H1 (cell line): ENCODE data around the gene ACTR2. TPM values are rescaled to one million over a fixed set of nuclear protein-coding genes. Genes with fewer than 3 reads are reported as not detected.

Experiments
- CTCF ChIA-PET: fragments of 300-600 bp; sonication (Branson Sonifier 250); formaldehyde crosslinking; loops from one replicate; lab custom pipeline; 2021; ENCODE audit not compliant: partially characterized antibody; lab: Charles Lee
- POLR2A ChIA-PET: fragments of 300-600 bp; sonication (Branson Sonifier 250); formaldehyde crosslinking; loops from one replicate; lab custom pipeline; 2021; ENCODE audit warnings: inconsistent platforms; ENCODE audit not compliant: partially characterized antibody; lab: Charles Lee
- DNase-seq, 2 experiments: peaks; one replicate each; pipeline versions ENCODE4 v3.0.0 to v3.0.0-alpha.2; 2010 to 2022; ENCODE audit warnings: low spot score in 2 of 2, low read depth in 1 of 2, mixed read lengths in 1 of 2
- FAIRE-seq: peaks from 2 replicates; lab custom pipeline; 2011; peaks lifted over from hg19 to GRCh38; lab: Jason Lieb, UNC
- H2AFZ ChIP-seq: 2 replicates; pipeline ENCODE4 v1.8.1; 2012; ENCODE audit warnings: low read length, inconsistent platforms
- H2AK5ac ChIP-seq: 2 replicates; pipeline ENCODE4 v1.6.1; 2013; ENCODE audit warnings: low read depth, low read length
- H2BK120ac ChIP-seq: replicated peaks from 2 replicates; pipeline ENCODE3; 2013; ENCODE audit warnings: low read depth, low read length, inconsistent platforms
- H2BK12ac ChIP-seq: 2 replicates; pipeline ENCODE4 v1.6.1; 2013; ENCODE audit warnings: low read depth, low read length
- H2BK15ac ChIP-seq: 2 replicates; pipeline ENCODE4 v1.6.1; 2013; ENCODE audit warnings: low read length
- H2BK20ac ChIP-seq: 2 replicates; pipeline ENCODE4 v1.6.1; 2013; ENCODE audit warnings: low read length
- H2BK5ac ChIP-seq: 2 replicates; pipeline ENCODE4 v1.6.1; 2013; ENCODE audit warnings: low read depth, low read length
- H3K14ac ChIP-seq: 2 replicates; pipeline ENCODE4 v1.6.1; 2013; ENCODE audit warnings: inconsistent platforms; ENCODE audit not compliant: insufficient read length
- H3K18ac ChIP-seq: 2 replicates; pipeline ENCODE4 v1.6.1; 2013; ENCODE audit warnings: low read length; ENCODE audit errors: extremely low read depth
- H3K23ac ChIP-seq: 2 replicates; pipeline ENCODE4 v1.6.1; 2013; ENCODE audit warnings: inconsistent platforms; ENCODE audit not compliant: insufficient read length
- H3K23me2 ChIP-seq: 2 replicates; pipeline ENCODE4 v1.6.1; 2013; ENCODE audit warnings: low read depth, low read length
- H3K27ac ChIP-seq: 2 replicates; pipeline ENCODE4 v1.6.1; 2011; ENCODE audit warnings: low read depth, low read length, inconsistent platforms
- H3K27me3 ChIP-seq, 4 experiments: replicated peaks in 1 of 4; 1 replicate in 1 of 4; 2 replicates in 3 of 4; pipeline versions ENCODE4 v1.6.1 to v1.8.1; 2011 to 2013; ENCODE audit warnings: low read length in 3 of 4, mild to moderate bottlenecking in 3 of 4, inconsistent platforms in 2 of 4, mixed read lengths in 2 of 4, moderate library complexity in 1 of 4; ENCODE audit not compliant: control insufficient read depth in 3 of 4, insufficient read depth in 3 of 4; ENCODE audit errors: extremely low read depth in 1 of 4
- H3K36me3 ChIP-seq, 4 experiments: 2 replicates each; pipeline versions ENCODE4 v1.6.1 to v1.8.1; 2011 to 2013; ENCODE audit warnings: mild to moderate bottlenecking in 4 of 4, low read length in 3 of 4, moderate library complexity in 2 of 4, control low read depth in 1 of 4, inconsistent platforms in 1 of 4; ENCODE audit not compliant: insufficient read depth in 4 of 4, control insufficient read depth in 2 of 4
- H3K4ac ChIP-seq: replicated peaks from 2 replicates; pipeline ENCODE3; 2013; ENCODE audit warnings: low read length, low read depth, mixed read lengths, inconsistent platforms; ENCODE audit not compliant: insufficient read length
- H3K4me1 ChIP-seq, 4 experiments: replicated peaks in 1 of 4; 1 replicate in 1 of 4; 2 replicates in 3 of 4; pipeline versions ENCODE4 v1.6.1 to v1.8.1; 2011 to 2013; ENCODE audit warnings: low read length in 3 of 4, inconsistent platforms in 2 of 4, mixed read lengths in 1 of 4; ENCODE audit not compliant: insufficient read depth in 4 of 4, control insufficient read depth in 3 of 4
- H3K4me2 ChIP-seq, 2 experiments: 2 replicates each; pipeline versions ENCODE4 v1.6.1 to v1.8.1; 2011 to 2013; ENCODE audit warnings: low read depth in 2 of 2, low read length in 2 of 2, control low read depth in 1 of 2, inconsistent platforms in 1 of 2, mild to moderate bottlenecking in 1 of 2; ENCODE audit not compliant: insufficient read depth in 1 of 2
- H3K4me3 ChIP-seq, 4 experiments: fragments of 200-600, 300-600 bp in 1 of 4; sonication (generic), shearing (Covaris generic), sonication (Bioruptor Twin) in 1 of 4; 2 replicates each; pipeline versions ENCODE4 v1.5.1 to v1.8.1; 2011 to 2016; ENCODE audit warnings: low read length in 4 of 4, low read depth in 3 of 4, control low read depth in 2 of 4, inconsistent platforms in 2 of 4, mild to moderate bottlenecking in 2 of 4, mixed read lengths in 1 of 4, moderate library complexity in 1 of 4; ENCODE audit not compliant: insufficient read depth in 2 of 4; ENCODE audit errors: extremely low read depth in 1 of 4
- H3K56ac ChIP-seq: replicated peaks from 2 replicates; pipeline ENCODE3; 2013; ENCODE audit warnings: low read depth, mild to moderate bottlenecking, mixed read lengths, low read length, inconsistent platforms; ENCODE audit not compliant: insufficient read length
- H3K79me1 ChIP-seq: 2 replicates; pipeline ENCODE4 v1.6.1; 2013; ENCODE audit warnings: low read depth, low read length, control low read depth
- H3K79me2 ChIP-seq, 2 experiments: 2 replicates each; pipeline versions ENCODE4 v1.6.1 to v1.8.1; 2012 to 2013; ENCODE audit warnings: low read length in 2 of 2, mild to moderate bottlenecking in 2 of 2, inconsistent platforms in 1 of 2; ENCODE audit not compliant: insufficient read depth in 2 of 2, control insufficient read depth in 1 of 2
- H3K9ac ChIP-seq, 4 experiments: replicated peaks in 1 of 4; 1 replicate in 1 of 4; 2 replicates in 3 of 4; pipeline versions ENCODE4 v1.6.1 to v1.8.1; 2011 to 2013; ENCODE audit warnings: low read depth in 3 of 4, low read length in 3 of 4, control low read depth in 2 of 4, mild to moderate bottlenecking in 2 of 4, moderate library complexity in 2 of 4, inconsistent platforms in 1 of 4; ENCODE audit errors: extremely low read depth in 1 of 4
- H3K9me3 ChIP-seq, 2 experiments: 2 replicates each; pipeline versions ENCODE4 v1.6.1 to v1.8.1; 2012 to 2013; ENCODE audit warnings: mild to moderate bottlenecking in 2 of 2, moderate library complexity in 2 of 2, control low read depth in 1 of 2, inconsistent platforms in 1 of 2, low read depth in 1 of 2, low read length in 1 of 2, mixed read lengths in 1 of 2; ENCODE audit not compliant: insufficient read depth in 2 of 2
- H4K20me1 ChIP-seq, 2 experiments: replicated peaks in 1 of 2; 2 replicates each; pipeline versions ENCODE3 to v1.8.1; 2011 to 2013; ENCODE audit warnings: inconsistent platforms in 2 of 2, low read length in 2 of 2, mild to moderate bottlenecking in 1 of 2; ENCODE audit not compliant: insufficient read depth in 2 of 2, control insufficient read depth in 1 of 2
- H4K5ac ChIP-seq: 2 replicates; pipeline ENCODE4 v1.6.1; 2013; ENCODE audit warnings: low read length, low read depth, mixed read lengths, inconsistent platforms; ENCODE audit not compliant: insufficient read length
- H4K8ac ChIP-seq: 2 replicates; pipeline ENCODE4 v1.8.0; 2013; ENCODE audit warnings: mild to moderate bottlenecking, moderate library complexity, low read length, inconsistent platforms; ENCODE audit not compliant: insufficient read depth; ENCODE audit errors: extremely low read depth
- H4K91ac ChIP-seq: replicated peaks from 2 replicates; pipeline ENCODE3; 2013; ENCODE audit warnings: low read length, mixed read lengths, inconsistent platforms; ENCODE audit not compliant: insufficient read length
- CHD2 ChIP-seq: IDR thresholded peaks from 2 replicates; pipeline ENCODE4 v1.6.1; 2012; ENCODE audit warnings: low read length, improper control_type of control experiment
- GABPA ChIP-seq: IDR thresholded peaks from 2 replicates; pipeline ENCODE4 v1.6.1; 2011; ENCODE audit warnings: mild to moderate bottlenecking, low read length, moderate library complexity, borderline replicate concordance; ENCODE audit not compliant: insufficient read depth
- HDAC6 ChIP-seq: IDR thresholded peaks from one replicate; pipeline ENCODE4 v1.7.1; 2012; ENCODE audit warnings: low read depth, mild to moderate bottlenecking, inconsistent platforms, low read length, moderate library complexity
- RAD21 ChIP-seq, 2 experiments: IDR thresholded peaks in 1 of 2; conservative IDR thresholded peaks in 1 of 2; 2 replicates each; pipeline ENCODE4 v1.6.1; 2011; ENCODE audit warnings: low read depth in 2 of 2, low read length in 2 of 2, improper control_type of control experiment in 1 of 2, inconsistent platforms in 1 of 2, mild to moderate bottlenecking in 1 of 2, moderate library complexity in 1 of 2
- TEAD4 ChIP-seq: IDR thresholded peaks from 2 replicates; pipeline ENCODE4 v1.6.1; 2012; ENCODE audit warnings: low read depth, low read length, inconsistent platforms, mixed read lengths
- WGBS, 2 experiments: shearing (Covaris generic) in 1 of 2; methylation state at CpG; one replicate each; pipeline versions ENCODE4 v1.1.6 to v1.1.7; 2013 to 2015; ENCODE audit warnings: low lambda C conversion rate in 2 of 2, mixed read lengths in 2 of 2, inconsistent platforms in 1 of 2, low coverage in 1 of 2, missing lambda C conversion rate in 1 of 2; ENCODE audit not compliant: insufficient replicate concordance in 2 of 2, insufficient coverage in 1 of 2, insufficient read length in 1 of 2; ENCODE audit errors: extremely low coverage in 1 of 2, missing lambda C conversion rate in 1 of 2; 5-methylcytosine and 5-hydroxymethylcytosine counted together
- polyA plus RNA-seq, 7 experiments: library from polyadenylated mRNA; depleted of rRNA in 3 of 7; stranded (reverse) in 5 of 7; unstranded in 2 of 7; fragments of >200 nt in 5 of 7; fragments of 200-250 nt in 2 of 7; gene quantifications; 1 replicate in 5 of 7; 2 replicates in 1 of 7; 4 replicates in 1 of 7; pipeline versions ENCODE4 v1.2.1 to v1.2.3, GENCODE V29; 2011 to 2013; ENCODE audit warnings: missing spikeins in 2 of 7, mixed read lengths in 2 of 7
- total RNA-seq: library from RNA; stranded (reverse); fragmentation: NEBNext Ultra II Directional; extraction: Animal tissue kit (Norgen Biotek cat#: 25700); gene quantifications from 2 replicates; pipeline ENCODE4 v1.2.1, GENCODE V29; 2021
- TF ChIP-seq, protein P1 (sequence below): IDR thresholded peaks from 2 replicates; pipeline ENCODE4 v1.6.1; 2012; ENCODE audit warnings: inconsistent platforms
- TF ChIP-seq, protein P2 (sequence below), 3 experiments: IDR thresholded peaks; 1 replicate in 2 of 3; 2 replicates in 1 of 3; pipeline versions ENCODE4 v1.5.1 to v1.6.1; 2011; ENCODE audit warnings: low read length in 3 of 3, mild to moderate bottlenecking in 3 of 3, inconsistent platforms in 2 of 3, low read depth in 1 of 3, moderate library complexity in 1 of 3; ENCODE audit not compliant: insufficient read depth in 1 of 3; ENCODE audit errors: control extremely low read depth in 1 of 3

ACTR2 gene
- total and polyA plus RNA-seq, 2 of the 8 experiments (the other 6 are each of a cell fraction or from before 2014, with no cell fraction given), result 28.3 to 171 TPM

DNA sequence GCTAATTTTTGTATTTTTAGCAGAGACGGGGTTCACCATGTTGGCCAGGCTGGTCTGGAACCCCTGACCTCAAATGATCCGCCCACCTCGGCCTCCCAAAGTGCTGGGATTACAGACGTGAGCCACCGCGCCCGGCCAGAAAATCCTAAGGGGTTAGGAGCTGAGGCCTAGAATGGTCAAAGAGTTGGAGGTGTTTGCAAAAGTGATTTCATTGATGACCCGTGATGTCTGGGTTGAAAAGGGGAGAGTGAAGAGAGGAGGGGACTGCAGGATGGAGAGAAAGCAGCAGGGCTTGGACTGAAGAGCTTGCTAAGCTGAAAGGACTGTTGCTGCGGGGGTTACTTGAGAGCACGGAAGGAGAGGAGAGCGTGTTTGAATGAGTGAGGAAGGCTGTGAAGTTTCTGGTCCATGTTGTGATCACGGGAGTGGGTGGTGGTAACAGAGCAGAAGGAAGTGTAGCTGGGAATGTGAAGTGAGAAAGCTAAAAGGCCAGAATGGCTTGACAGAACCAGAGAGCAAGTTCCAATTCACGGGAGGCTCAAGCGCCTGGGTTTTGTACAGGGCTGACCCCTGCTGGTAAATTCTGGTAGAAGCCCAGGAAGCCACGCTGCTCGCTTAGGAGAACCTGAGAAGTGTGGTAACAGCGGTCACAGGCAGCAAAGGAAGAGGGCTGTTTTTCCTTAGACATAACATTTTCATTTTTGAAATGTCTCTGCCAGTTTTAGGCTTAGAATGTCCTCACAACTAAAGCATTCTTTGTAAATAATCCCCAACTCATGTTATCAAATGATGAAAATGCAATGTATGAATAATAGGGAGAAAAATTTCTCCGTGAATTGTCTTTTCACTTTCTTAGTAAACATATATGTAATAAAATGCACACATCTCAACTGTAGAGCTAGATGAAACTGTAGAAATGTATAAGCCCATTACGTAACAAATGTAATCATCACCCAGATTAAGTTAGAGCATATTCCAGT, 40.5 kb upstream of the ACTR2 start:
- no peak overlapping the region; a peak in 1 of 4 replicates for H3K4me2 ChIP-seq
- no peak overlapping the region for H3K56ac ChIP-seq
- no peak overlapping the region for H2BK15ac ChIP-seq
- H2AK5ac ChIP-seq, result no peak overlapping the region
- no peak overlapping the region for H3K14ac ChIP-seq
- no peak overlapping the region for H2BK5ac ChIP-seq
- peak overlapping the region; percentile 100 for H2AFZ ChIP-seq
- peak overlapping the region; percentile 9 for H3K4ac ChIP-seq
- DNase-seq (peak; percentile 54 to 85), FAIRE-seq (no peak)
- H4K8ac ChIP-seq, result peak overlapping the region; percentile 59; the same call in 1 of the 2 replicates
- no peaks in the 10 kb centered on the region for H3K79me2 ChIP-seq
- H3K23me2 ChIP-seq, result no peaks in the 10 kb centered on the region
- H3K27me3 ChIP-seq, result no peaks in the 10 kb centered on the region
- H3K18ac ChIP-seq, result no peak overlapping the region
- CTCF ChIA-PET, result interaction anchor here (0.6 to 2.8 kb wide), 43 partner anchors 9 to 550 kb away, joined by 3 to 14 read pairs (median 4); partner anchors contain the start of genes ACTR2 and RAB1A
- no peaks in the 10 kb centered on the region for H4K20me1 ChIP-seq
- no peak overlapping the region for H4K91ac ChIP-seq
- H2BK120ac ChIP-seq, result no peak overlapping the region
- no peaks in the 10 kb centered on the region for H3K79me1 ChIP-seq
- H3K4me3 ChIP-seq, result no peak overlapping the region
- no peaks in the 10 kb centered on the region for H3K9me3 ChIP-seq
- POLR2A ChIA-PET, result interaction anchor here (1.1 to 2.2 kb wide), 2 partner anchors 10 to 41 kb away, joined by 3 to 5 read pairs; no protein-coding TSS in a partner anchor
- H3K4me1 ChIP-seq, result no peaks in the 10 kb centered on the region; a peak in 1 of 7 replicates
- H3K23ac ChIP-seq, result no peak overlapping the region
- H3K9ac ChIP-seq, result no peak overlapping the region
- peak overlapping the region; percentile 24 for H4K5ac ChIP-seq
- H3K36me3 ChIP-seq, result no peaks in the 10 kb centered on the region
- peak overlapping the region; percentile 82; the same call in 1 of the 2 replicates for H2BK12ac ChIP-seq
- H3K27ac ChIP-seq, result no peak overlapping the region
- WGBS, 2 experiments, result 58% methylated on average over 19 of the region's 19 CpGs; no CpG with 5 or more reads in 1 of the 2 experiments
- peak overlapping the region; percentile 11; the same call in 1 of the 2 replicates for H2BK20ac ChIP-seq
- TF ChIP-seq HDAC6 (no peak), CHD2 (no peak), TEAD4 (0 out of 2 replicates have a peak, but pooled peaks have one; percentile 11), GABPA (peak; percentile 13; the same call in 1 of the 2 replicates), RAD21 (IDR thresholded peaks at IDR 0.05 in 1 of 2, conservative IDR thresholded peaks at IDR 0.05 in 1 of 2; ENCODE audit: low read depth in 2 of 2, low read length in 2 of 2) (peak; percentile 77 to 84)
- TF ChIP-seq, protein P1, sequence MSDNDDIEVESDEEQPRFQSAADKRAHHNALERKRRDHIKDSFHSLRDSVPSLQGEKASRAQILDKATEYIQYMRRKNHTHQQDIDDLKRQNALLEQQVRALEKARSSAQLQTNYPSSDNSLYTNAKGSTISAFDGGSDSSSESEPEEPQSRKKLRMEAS, result 0 out of 2 replicates have a peak, but pooled peaks have one; percentile 18
- TF ChIP-seq, protein P2, sequence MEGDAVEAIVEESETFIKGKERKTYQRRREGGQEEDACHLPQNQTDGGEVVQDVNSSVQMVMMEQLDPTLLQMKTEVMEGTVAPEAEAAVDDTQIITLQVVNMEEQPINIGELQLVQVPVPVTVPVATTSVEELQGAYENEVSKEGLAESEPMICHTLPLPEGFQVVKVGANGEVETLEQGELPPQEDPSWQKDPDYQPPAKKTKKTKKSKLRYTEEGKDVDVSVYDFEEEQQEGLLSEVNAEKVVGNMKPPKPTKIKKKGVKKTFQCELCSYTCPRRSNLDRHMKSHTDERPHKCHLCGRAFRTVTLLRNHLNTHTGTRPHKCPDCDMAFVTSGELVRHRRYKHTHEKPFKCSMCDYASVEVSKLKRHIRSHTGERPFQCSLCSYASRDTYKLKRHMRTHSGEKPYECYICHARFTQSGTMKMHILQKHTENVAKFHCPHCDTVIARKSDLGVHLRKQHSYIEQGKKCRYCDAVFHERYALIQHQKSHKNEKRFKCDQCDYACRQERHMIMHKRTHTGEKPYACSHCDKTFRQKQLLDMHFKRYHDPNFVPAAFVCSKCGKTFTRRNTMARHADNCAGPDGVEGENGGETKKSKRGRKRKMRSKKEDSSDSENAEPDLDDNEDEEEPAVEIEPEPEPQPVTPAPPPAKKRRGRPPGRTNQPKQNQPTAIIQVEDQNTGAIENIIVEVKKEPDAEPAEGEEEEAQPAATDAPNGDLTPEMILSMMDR (IDR thresholded peaks at IDR 0.05; ENCODE audit: control extremely low read depth in 1 of 3, insufficient read depth in 1 of 3, low read depth in 1 of 3, low read length in 3 of 3), result peak; percentile 74 to 88 (median 82)
